DOHH2 (cell line): ENCODE measurements around the gene ERI3.

ENCODE experiments used
- EZH2phosphoT487 ChIP-seq: fragments of 200-600 bp; sonication (generic); IDR thresholded peaks from 2 replicates; pipeline ENCODE4 v1.6.1; 2017; ENCODE audit warnings: borderline replicate concordance, mild to moderate bottlenecking, antibody characterized with exemption, low read length, moderate library complexity, mixed read lengths
- TF ChIP-seq, protein P1 (sequence below): fragments of 200-600 bp; sonication (generic); IDR thresholded peaks from one replicate; pipeline ENCODE4 v1.5.1; 2014; ENCODE audit warnings: antibody characterized with exemption, mild to moderate bottlenecking, low read depth, low read length; ENCODE audit not compliant: poor library complexity, severe bottlenecking

DNA sequence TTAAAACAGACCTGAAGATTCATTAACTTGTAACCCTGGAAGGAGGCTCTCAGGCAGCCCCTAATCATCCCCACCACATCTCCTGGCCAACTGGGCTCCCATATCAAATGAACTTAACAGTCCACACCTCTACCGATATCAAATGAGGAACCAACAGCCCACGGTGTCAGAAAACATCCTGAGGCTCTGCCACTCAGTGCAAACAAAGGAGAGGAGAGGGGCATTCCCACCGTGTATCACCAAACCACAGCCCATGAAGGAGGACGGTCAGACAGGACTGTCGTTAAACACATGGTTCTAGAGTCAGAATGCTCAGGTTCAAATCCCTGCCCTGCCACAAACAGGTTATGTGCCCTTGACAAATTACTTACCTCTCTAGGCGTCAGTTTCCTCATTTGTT lies 52.5 kb downstream of the ERI3 start:
- TF ChIP-seq, protein P1, sequence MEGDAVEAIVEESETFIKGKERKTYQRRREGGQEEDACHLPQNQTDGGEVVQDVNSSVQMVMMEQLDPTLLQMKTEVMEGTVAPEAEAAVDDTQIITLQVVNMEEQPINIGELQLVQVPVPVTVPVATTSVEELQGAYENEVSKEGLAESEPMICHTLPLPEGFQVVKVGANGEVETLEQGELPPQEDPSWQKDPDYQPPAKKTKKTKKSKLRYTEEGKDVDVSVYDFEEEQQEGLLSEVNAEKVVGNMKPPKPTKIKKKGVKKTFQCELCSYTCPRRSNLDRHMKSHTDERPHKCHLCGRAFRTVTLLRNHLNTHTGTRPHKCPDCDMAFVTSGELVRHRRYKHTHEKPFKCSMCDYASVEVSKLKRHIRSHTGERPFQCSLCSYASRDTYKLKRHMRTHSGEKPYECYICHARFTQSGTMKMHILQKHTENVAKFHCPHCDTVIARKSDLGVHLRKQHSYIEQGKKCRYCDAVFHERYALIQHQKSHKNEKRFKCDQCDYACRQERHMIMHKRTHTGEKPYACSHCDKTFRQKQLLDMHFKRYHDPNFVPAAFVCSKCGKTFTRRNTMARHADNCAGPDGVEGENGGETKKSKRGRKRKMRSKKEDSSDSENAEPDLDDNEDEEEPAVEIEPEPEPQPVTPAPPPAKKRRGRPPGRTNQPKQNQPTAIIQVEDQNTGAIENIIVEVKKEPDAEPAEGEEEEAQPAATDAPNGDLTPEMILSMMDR: no peak
- no peak for TF ChIP-seq EZH2phosphoT487
